DMS114 treated with DMSO at 0.1 percent for 48 hours (cell line): ENCODE results near the gene ITPR2.

Experiments
- DNase-seq: peaks from one replicate; lab custom pipeline; 2025; ENCODE audit not compliant: unreplicated experiment; lab: John Stamatoyannopoulos, UW

Gene ITPR2

GRCh38 chr12:26370098-26370497 lies 462.9 kb downstream of the ITPR2 start:
- no peak for DNase-seq

GRCh38 chr12:26369588-26369987 lies 463.4 kb downstream of the ITPR2 start:
- DNase-seq = no peak

GRCh38 chr12:26367991-26368730 lies 464.8 kb downstream of the ITPR2 start:
- no peak for DNase-seq

- no peak for DNase-seq
Observed at GRCh38 chr12:26361964-26362363, 471.0 kb downstream of the ITPR2 start.

- no peak for DNase-seq
Observed at GRCh38 chr12:26360062-26360461, 472.9 kb downstream of the ITPR2 start.

GRCh38 chr12:26359576-26359975 lies 473.4 kb downstream of the ITPR2 start:
- no peak for DNase-seq

- DNase-seq = no peak
Observed at GRCh38 chr12:26358651-26359050, 474.3 kb downstream of the ITPR2 start.

GRCh38 chr12:26347300-26347699 lies 485.7 kb downstream of the ITPR2 start:
- DNase-seq = no peak

GRCh38 chr12:26346736-26347135 lies 486.3 kb downstream of the ITPR2 start:
- no peak for DNase-seq

GRCh38 chr12:26345471-26346003 lies 487.5 kb downstream of the ITPR2 start:
- DNase-seq = no peak

- DNase-seq = no peak
Observed at GRCh38 chr12:26341491-26341890, 491.5 kb downstream of the ITPR2 start.

- no peak for DNase-seq
Observed at GRCh38 chr12:26340649-26341048, 492.3 kb downstream of the ITPR2 start.

- no peak for DNase-seq
Observed at GRCh38 chr12:26339976-26340375, 493.0 kb downstream of the ITPR2 start.

- DNase-seq = no peak
Observed at GRCh38 chr12:26338586-26339572, 494.1 kb downstream of the ITPR2 start.

- DNase-seq = no peak
Observed at GRCh38 chr12:26335651-26336050, 497.3 kb downstream of the ITPR2 start.

GRCh38 chr12:26334621-26335124 lies 498.3 kb downstream of the ITPR2 start:
- no peak for DNase-seq

GRCh38 chr12:26331960-26332359 lies 501.0 kb downstream of the ITPR2 start:
- DNase-seq = no peak

GRCh38 chr12:26331136-26331535 lies 501.9 kb downstream of the ITPR2 start:
- DNase-seq = no peak

GRCh38 chr12:26327975-26328644 lies 504.9 kb downstream of the ITPR2 start:
- DNase-seq = no peak

GRCh38 chr12:26323673-26324072 lies 509.3 kb downstream of the ITPR2 start:
- no peak for DNase-seq

- DNase-seq = no peak
Observed at GRCh38 chr12:26319511-26319910, 513.5 kb downstream of the ITPR2 start.
